A673 (cell line): Measurements from ENCODE around the gene SP8.

Source experiments
- CTCF ChIP-seq: fragments of 300-800, 200-600 bp; sonication (generic); conservative IDR thresholded peaks from 2 replicates; pipeline ENCODE4 v1.5.1; 2017; ENCODE audit warnings: low read depth, mild to moderate bottlenecking, antibody characterized with exemption, low read length, moderate library complexity, mixed read lengths
- EZH2 ChIP-seq: fragments of 200-600 bp; sonication (generic); IDR thresholded peaks from 2 replicates; pipeline ENCODE4 v1.6.1; 2017; ENCODE audit warnings: borderline replicate concordance, low read depth, mild to moderate bottlenecking, mixed read lengths, antibody characterized with exemption, low read length; ENCODE audit not compliant: poor library complexity, severe bottlenecking

DNA sequence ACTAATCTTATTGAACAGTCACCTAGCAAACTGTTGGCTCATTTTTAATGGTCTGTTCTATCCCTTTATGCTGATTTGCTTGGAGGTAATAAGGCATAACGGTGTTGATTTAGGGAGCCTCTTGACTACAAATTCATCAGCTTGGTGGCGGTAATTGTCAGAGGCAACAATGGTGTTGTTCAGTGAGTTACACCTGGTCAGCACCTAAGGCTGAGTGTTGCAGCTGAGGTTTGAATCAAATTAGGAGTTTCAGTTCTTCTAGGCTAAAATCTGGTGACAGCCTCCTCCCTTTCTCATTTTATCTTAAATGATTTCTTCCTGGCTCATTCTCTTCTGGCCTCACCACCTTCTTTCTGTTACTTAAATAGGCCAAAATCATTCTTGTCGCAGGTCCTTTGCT, 42.3 kb upstream of the SP8 start:
- TF ChIP-seq CTCF (no peak), EZH2 (no peak)
